Activated naive CD8-positive, alpha-beta T cell treated with anti-CD3 and anti-CD28 coated beads, Interleukin-2, amount 10 ng/mL, durations not matched to agents 7 days and 5 days (primary cell): ENCODE results near the gene ABCC4. TPM values are rescaled to one million over a fixed set of nuclear protein-coding genes. Genes with fewer than 3 reads are reported as not detected.

Experiments used
- ATAC-seq: fragments of 150-1000 bp; cut with Tn5 transposase; one replicate; pipeline ENCODE4 v1.10.0; 2021; ENCODE audit warnings: low read depth, moderate library complexity
- POLR2A ChIA-PET: fragments of 350-600 bp; sonication (Branson Sonifier 250); formaldehyde crosslinking; loops from one replicate; lab custom pipeline; 2021; ENCODE audit warnings: antibody characterized with exemption; lab: Charles Lee
- DNase-seq: peaks from one replicate; pipeline ENCODE4 v3.0.0; 2021
- H3K27ac Mint-ChIP-seq: one replicate; pipeline ENCODE4 v1.8.0; 2022; ENCODE audit warnings: mild to moderate bottlenecking, mixed read lengths
- H3K27me3 Mint-ChIP-seq: one replicate; pipeline ENCODE4 v1.8.0; 2022; ENCODE audit warnings: mild to moderate bottlenecking, moderate library complexity, mixed read lengths
- H3K36me3 Mint-ChIP-seq: one replicate; pipeline ENCODE4 v1.8.0; 2021; ENCODE audit warnings: mild to moderate bottlenecking, mixed read lengths
- H3K4me1 Mint-ChIP-seq: one replicate; pipeline ENCODE4 v1.8.0; 2021; ENCODE audit warnings: mixed read lengths
- H3K4me3 Mint-ChIP-seq: one replicate; pipeline ENCODE4 v1.8.0; 2022; ENCODE audit warnings: mild to moderate bottlenecking, moderate library complexity, mixed read lengths
- H3K9me3 Mint-ChIP-seq: one replicate; pipeline ENCODE4 v1.8.0; 2021; ENCODE audit warnings: mixed read lengths
- total RNA-seq, 2 experiments: library from RNA; stranded (reverse); gene quantifications; one replicate each; pipeline ENCODE4 v1.2.3, GENCODE V29; 2021

Gene ABCC4
- total RNA-seq, 2 experiments from 2014 or later: 5.7 to 6.4 TPM

DNA sequence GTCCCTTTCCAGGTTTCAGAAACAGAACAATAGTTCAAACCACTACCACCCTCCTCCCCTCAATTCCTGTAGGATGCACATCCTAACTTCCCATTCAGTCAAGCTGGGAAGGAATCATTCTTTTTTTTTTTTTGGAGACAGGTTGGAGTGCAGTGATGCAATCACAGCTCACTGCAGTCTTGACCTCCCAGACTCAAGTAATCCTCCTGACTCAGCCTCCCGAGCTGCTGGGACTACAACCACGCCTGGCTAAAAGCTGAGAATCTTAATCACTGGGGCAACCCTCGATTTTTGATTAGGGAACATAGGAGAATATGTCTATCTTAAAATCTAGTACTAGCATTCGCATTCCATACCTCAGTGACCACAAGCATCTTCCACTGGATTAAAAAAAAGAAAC lies 146.2 kb downstream of the ABCC4 start:
- Mint-ChIP-seq H3K36me3 (no peaks in the 10 kb centered on the region), H3K27me3 (no peaks in the 10 kb centered on the region), H3K4me1 (no peaks in the 10 kb centered on the region), H3K4me3 (no peak overlapping the region), H3K9me3 (no peaks in the 10 kb centered on the region), H3K27ac (no peak overlapping the region)
- ATAC-seq (no peak), DNase-seq (no peak)
- POLR2A ChIA-PET: no interaction called here

DNA sequence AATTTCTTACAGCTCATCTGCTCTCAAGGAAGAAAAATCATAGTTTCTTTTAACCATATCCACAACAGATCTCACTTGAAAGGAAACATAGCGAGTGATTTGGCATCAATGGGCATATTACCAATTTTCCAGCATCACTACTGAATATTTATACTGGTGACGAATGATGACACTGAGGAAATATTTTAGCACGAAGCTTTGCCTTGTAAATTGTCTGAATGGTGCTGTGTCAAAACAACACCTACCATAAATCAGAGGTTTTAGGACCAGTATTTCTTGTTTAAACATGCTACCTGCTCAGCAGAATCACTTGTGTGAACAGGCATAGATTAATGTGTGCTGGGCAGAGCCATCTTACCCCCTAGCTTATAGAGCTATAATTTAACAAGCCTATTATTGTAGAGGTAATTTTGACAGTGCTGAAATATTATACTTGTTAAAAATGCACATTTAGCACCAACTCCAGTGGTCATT lies 146.8 kb downstream of the ABCC4 start:
- no peaks in the 10 kb centered on the region for H3K9me3 Mint-ChIP-seq
- POLR2A ChIA-PET: no interaction called here

DNA sequence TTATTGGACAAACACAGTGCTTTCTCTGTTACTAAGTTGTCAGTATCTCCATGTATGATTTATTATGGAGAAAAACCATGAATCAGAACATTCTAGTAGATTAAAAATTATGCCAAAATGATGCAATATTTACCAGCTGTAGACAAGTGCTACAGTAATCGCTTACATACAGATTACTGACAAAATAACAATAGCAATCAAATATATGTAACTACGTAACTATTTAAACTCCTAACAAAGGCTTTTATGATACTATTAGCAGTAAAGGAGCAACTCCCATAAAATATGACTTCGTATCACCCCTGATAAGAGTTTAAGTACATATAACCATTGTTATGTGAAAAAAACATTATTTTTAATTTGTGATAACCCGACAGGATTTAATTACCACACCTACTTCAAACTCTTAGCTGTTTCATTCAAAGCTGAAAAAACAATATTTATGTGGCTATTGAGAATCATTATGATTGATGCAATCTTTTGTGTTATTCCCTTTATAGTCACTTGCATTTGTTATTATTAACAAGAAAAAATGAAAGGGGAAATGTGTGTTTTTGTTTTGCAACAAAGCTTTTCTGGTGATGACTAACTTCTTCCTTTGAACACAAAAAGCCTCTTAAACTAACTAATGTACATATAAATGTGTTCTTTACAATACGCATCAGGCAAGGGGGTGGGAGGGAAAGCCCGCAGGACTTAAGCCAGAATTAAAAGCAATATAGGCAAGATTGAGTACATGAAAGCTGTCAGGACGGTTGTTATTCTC lies 147.4 kb downstream of the ABCC4 start:
- DNase-seq: no peak
- no peaks in the 10 kb centered on the region for H3K9me3 Mint-ChIP-seq

More for the DNA sequence above, 146.8 kb downstream of the ABCC4 start:
- ATAC-seq: no peak
- Mint-ChIP-seq H3K4me3 (no peak overlapping the region), H3K4me1 (no peaks in the 10 kb centered on the region), H3K27me3 (no peaks in the 10 kb centered on the region), H3K36me3 (no peaks in the 10 kb centered on the region), H3K27ac (no peak overlapping the region)
- no peak for DNase-seq

DNA sequence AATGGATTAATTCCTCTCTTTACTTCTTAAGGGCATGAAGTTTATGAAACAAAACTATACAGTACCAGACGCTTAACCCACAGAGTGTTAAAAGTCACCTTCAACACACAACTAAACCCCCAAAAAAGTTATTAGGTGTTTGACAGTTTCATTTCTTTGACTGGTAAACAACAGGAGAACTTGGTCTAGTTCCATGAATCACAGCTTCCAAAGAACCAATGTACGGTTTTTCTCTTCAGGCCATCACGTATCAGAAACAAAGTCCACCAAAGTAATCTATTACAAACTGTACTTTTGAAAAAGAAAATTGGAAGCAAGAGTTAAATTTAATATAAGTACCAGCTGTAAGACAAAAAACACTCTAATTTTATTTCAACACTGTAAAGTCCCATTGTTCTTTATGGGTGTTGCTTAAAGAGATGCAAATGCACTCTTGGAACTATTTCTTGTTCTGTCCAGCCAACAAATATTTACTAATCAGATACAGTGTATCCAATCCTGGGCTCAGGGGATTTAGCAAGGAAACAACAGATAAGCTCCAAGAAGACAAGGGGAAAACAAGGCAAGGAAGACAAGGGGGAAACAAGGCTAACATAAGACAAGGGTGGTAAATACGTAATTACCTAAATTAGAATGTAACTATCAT lies 149.2 kb downstream of the ABCC4 start:
- Mint-ChIP-seq H3K9me3 (no peaks in the 10 kb centered on the region), H3K4me1 (no peaks in the 10 kb centered on the region), H3K36me3 (no peaks in the 10 kb centered on the region), H3K4me3 (no peak overlapping the region), H3K27me3 (no peaks in the 10 kb centered on the region), H3K27ac (no peak overlapping the region)
- DNase-seq (no peak), ATAC-seq (no peak)
- POLR2A ChIA-PET: no interaction called here

More for the DNA sequence above, 147.4 kb downstream of the ABCC4 start:
- no peaks in the 10 kb centered on the region for H3K4me1 Mint-ChIP-seq
- H3K4me3 Mint-ChIP-seq: no peak overlapping the region
- ATAC-seq: no peak
- H3K27ac Mint-ChIP-seq: no peak overlapping the region
- H3K27me3 Mint-ChIP-seq: no peaks in the 10 kb centered on the region
- H3K36me3 Mint-ChIP-seq: no peaks in the 10 kb centered on the region
- POLR2A ChIA-PET: no interaction called here

DNA sequence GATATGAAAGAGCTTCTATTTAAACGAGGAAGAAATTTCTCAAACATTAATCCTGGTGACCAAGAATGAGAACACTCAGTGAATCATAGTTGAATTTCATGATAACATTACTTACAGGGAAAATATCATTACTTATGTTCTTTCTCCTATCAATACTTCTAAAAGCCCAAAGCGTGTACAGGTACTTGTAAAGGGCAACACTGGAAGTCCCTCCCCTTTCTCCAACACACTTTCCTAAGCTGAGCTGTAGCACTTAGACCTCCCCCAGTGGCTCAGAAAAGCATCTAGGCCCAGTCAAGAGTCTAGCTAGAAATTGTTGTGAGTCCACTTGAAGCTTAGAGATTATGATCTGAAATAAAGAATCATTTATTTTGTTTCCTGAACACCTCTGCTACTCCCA lies 150.7 kb downstream of the ABCC4 start:
- no peaks in the 10 kb centered on the region for H3K4me1 Mint-ChIP-seq
- H3K27me3 Mint-ChIP-seq: no peaks in the 10 kb centered on the region
- no peaks in the 10 kb centered on the region for H3K36me3 Mint-ChIP-seq
- ATAC-seq (no peak), DNase-seq (no peak)
- no peak overlapping the region for H3K4me3 Mint-ChIP-seq
- no peak overlapping the region for H3K27ac Mint-ChIP-seq
- POLR2A ChIA-PET: no interaction called here
- H3K9me3 Mint-ChIP-seq: no peaks in the 10 kb centered on the region

DNA sequence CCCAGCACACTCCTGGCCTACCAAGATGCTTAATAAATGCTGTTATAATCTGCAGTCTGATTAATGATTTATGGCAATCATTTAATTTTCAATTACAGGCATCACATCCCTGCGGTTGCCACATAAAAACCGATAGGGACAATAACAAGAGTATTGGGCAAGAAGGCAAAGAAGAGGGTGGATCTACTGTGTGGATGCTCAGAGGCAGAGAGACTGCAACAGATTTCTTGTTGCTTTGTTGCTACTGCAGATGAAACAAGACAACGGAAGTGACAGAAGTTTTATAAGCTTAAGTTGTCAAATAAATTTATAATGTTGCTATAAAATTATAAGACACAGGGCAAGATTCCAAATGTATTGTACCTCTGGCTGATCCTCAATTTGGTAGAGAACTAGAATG lies 154.8 kb downstream of the ABCC4 start:
- Mint-ChIP-seq H3K4me1 (peaks cover 3% of the 10 kb centered on the region), H3K36me3 (no peaks in the 10 kb centered on the region), H3K27ac (no peak overlapping the region), H3K27me3 (no peaks in the 10 kb centered on the region), H3K9me3 (no peaks in the 10 kb centered on the region), H3K4me3 (no peak overlapping the region)
- ATAC-seq: no peak
- no peak for DNase-seq
- POLR2A ChIA-PET: no interaction called here

DNA sequence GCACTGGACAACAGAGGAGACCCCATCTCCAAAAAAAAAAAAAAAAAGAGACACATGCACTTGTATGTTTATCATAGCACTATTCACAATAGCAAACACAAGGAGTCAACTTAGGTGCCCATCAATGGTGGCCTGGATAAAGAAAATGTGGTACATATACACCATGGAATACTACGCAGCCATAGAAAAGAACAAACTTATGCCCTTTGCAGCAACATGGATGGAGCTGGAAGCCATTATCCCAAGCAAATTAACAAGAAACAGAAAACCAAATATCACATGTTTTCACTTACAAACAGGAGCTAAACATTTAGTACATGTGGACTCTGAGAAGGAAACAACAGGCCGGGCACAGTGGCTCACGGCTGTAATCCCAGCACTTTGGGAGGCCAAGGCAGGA lies 155.7 kb downstream of the ABCC4 start:
- Mint-ChIP-seq H3K27ac (no peak overlapping the region), H3K4me1 (peaks cover 3% of the 10 kb centered on the region), H3K27me3 (no peaks in the 10 kb centered on the region), H3K36me3 (peaks cover 4% of the 10 kb centered on the region), H3K9me3 (no peaks in the 10 kb centered on the region), H3K4me3 (no peak overlapping the region)
- POLR2A ChIA-PET: no interaction called here
- DNase-seq (no peak), ATAC-seq (no peak)

DNA sequence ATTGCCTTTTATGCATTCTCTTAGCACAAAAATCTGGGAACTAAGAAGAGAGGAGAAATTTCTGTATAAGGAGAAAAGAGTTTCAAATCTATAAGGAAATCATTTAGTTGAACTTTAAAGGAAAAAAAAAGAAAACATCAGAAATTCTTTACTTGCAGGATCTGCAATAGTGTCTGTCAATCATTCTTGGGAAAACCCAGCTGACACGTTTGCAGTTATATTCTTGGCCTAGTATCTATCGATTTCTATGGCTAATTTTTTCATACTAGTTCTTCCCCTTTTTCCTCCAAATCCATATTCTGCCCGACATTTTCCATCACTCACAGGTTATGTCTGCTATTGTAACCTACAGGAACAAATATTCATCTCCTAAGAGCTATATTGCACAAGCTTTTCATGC lies 160.7 kb downstream of the ABCC4 start:
- ATAC-seq: no peak
- H3K4me1 Mint-ChIP-seq: peaks cover 3% of the 10 kb centered on the region

DNA sequence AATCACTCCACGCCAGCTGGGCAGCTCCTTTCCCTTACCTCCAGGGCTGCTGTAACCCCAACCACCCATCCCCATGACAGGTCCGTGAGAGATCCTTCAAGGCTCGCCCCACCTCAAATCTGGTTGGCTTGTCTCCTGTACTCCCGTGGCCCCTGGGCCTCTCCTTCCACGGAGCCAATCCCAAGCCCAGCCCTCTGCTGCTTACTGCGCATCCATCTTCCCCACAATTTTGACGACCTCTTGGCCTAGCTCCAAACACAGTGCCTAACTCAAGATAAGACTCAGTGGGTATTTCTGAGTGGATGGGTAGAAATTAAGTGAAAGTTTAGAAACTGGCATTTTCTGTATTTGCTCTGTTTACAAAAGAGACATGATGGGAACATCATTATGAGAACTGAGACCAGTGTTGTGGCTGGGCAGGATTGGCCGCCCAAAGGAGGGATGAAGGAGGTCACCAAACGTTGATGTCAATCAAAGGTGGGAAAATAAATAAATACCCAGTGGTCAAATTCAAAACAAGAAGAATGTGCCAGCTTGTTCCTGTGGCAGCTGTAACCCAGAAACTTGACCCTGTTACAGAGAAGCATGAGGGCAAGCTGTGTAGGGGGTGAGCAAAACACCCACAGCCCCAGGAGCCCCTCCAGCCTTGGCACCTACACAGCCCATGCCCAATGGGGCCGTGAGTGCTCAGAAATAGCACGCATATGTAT lies 162.2 kb downstream of the ABCC4 start:
- DNase-seq: no peak
- Mint-ChIP-seq H3K36me3 (peaks cover 9% of the 10 kb centered on the region), H3K4me1 (no peaks in the 10 kb centered on the region), H3K27me3 (no peaks in the 10 kb centered on the region), H3K27ac (peak overlapping the region; percentile 45), H3K4me3 (no peak overlapping the region), H3K9me3 (no peaks in the 10 kb centered on the region)
- POLR2A ChIA-PET: no interaction called here
- no peak for ATAC-seq

More for the DNA sequence above, 160.7 kb downstream of the ABCC4 start:
- no peak overlapping the region for H3K27ac Mint-ChIP-seq
- no peak for DNase-seq
- POLR2A ChIA-PET: no interaction called here
- H3K9me3 Mint-ChIP-seq: no peaks in the 10 kb centered on the region
- H3K4me3 Mint-ChIP-seq: no peak overlapping the region
- no peaks in the 10 kb centered on the region for H3K27me3 Mint-ChIP-seq
- H3K36me3 Mint-ChIP-seq: peaks cover 9% of the 10 kb centered on the region

DNA sequence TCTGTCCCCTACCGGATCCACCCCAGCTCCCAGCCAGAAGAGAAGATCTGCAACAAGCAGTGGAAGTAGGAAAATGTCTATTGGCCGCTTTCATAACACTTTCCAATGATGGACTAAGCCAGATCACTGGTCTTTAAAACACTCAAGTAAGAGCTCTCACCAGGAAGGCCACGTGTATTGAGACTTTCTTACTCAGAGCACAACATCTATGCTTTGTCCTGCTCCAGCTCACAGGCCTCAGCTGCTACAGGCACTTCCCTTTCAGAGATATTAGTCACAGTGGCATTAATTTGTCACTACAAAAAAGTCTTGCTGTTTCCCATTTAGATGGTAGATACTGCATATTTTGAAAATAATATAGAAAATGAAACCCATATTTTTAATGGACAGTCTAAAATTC lies 164.2 kb downstream of the ABCC4 start:
- no peak for DNase-seq
- Mint-ChIP-seq H3K36me3 (peaks cover 9% of the 10 kb centered on the region), H3K27me3 (no peaks in the 10 kb centered on the region), H3K4me3 (no peak overlapping the region), H3K9me3 (no peaks in the 10 kb centered on the region), H3K27ac (no peak overlapping the region), H3K4me1 (no peaks in the 10 kb centered on the region)
- ATAC-seq: no peak
- POLR2A ChIA-PET: no interaction called here

DNA sequence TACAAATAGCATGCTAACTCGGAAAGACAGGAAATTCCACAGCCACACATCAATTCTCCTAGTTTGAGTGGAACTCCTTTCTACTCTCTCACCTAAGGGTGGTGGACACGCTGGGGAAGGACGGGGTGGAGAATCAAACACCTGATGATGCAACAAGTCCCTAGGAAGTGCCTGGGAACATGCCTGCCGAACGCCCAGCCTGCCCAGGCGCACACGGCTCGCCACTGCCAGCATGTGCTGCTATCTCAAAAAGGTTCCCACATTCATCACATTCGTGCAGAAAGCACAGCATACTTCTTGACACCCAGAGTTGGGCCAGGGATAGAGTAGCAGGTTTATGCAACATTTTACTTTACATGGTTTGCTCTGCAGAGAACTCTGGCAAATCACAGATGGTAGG lies 164.6 kb downstream of the ABCC4 start:
- ATAC-seq (no peak), DNase-seq (no peak)
- Mint-ChIP-seq H3K9me3 (no peaks in the 10 kb centered on the region), H3K4me3 (no peak overlapping the region), H3K27ac (no peak overlapping the region), H3K36me3 (peaks cover 9% of the 10 kb centered on the region), H3K4me1 (no peaks in the 10 kb centered on the region), H3K27me3 (no peaks in the 10 kb centered on the region)
- POLR2A ChIA-PET: no interaction called here

DNA sequence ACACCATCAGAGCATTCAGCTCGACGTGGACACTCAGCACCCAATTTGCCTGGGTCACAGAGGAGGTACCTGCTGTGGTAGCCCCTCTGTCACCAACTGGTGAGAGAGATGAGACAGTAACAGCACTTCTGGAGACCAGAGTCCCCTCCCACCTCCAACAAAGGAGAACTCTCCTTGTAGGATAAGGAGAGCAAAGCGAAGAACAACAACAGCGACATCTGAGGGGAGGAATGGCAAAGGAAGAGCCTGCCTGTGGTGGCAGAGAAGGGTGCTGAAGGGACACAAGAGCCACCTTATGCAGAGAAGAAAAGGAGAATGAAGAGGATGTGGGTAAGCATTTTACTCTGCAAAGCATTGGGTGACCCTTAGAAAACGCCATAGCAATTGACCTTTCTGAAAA lies 167.8 kb downstream of the ABCC4 start:
- no peak for ATAC-seq
- Mint-ChIP-seq H3K4me1 (no peaks in the 10 kb centered on the region), H3K27me3 (no peaks in the 10 kb centered on the region), H3K4me3 (no peak overlapping the region), H3K36me3 (peaks cover 3% of the 10 kb centered on the region), H3K9me3 (no peaks in the 10 kb centered on the region), H3K27ac (no peak overlapping the region)
- POLR2A ChIA-PET: no interaction called here
- DNase-seq: no peak

DNA sequence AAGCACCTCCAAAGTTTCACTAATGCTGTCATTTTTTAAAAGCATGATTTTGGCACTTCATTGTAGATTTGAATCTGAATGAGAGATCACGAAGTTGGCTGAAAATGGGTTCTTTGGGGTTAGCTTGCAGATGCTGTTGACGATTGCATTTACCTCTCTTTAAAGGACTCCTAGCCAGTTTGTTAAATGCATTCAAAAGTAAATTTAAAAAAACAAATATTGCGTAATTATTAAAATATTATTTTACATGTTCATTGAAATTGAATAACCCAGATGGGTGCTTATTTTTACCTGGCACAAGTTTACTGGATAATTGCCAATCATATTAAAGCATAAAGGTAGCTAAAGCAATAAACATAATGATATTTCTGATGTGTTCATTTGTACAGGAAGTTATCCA lies 172.2 kb downstream of the ABCC4 start:
- Mint-ChIP-seq H3K4me1 (no peaks in the 10 kb centered on the region), H3K9me3 (no peaks in the 10 kb centered on the region), H3K27me3 (no peaks in the 10 kb centered on the region), H3K27ac (no peak overlapping the region), H3K4me3 (no peak overlapping the region), H3K36me3 (peaks cover 3% of the 10 kb centered on the region)
- ATAC-seq: no peak
- POLR2A ChIA-PET: no interaction called here
- DNase-seq: no peak
